GM12875 (cell line): ENCODE results near the gene NMBR.

Source experiments
- H3K4me3 ChIP-seq: one replicate; pipeline ENCODE4 v1.5.1; 2011; ENCODE audit warnings: low read depth, low read length, control low read depth
- TF ChIP-seq, protein P1 (sequence below): IDR thresholded peaks from 2 replicates; pipeline ENCODE4 v1.5.1; 2011; ENCODE audit warnings: low read depth, mild to moderate bottlenecking, control low read depth, inconsistent platforms, low read length, moderate library complexity, borderline replicate concordance; ENCODE audit not compliant: insufficient read depth

NMBR gene

DNA sequence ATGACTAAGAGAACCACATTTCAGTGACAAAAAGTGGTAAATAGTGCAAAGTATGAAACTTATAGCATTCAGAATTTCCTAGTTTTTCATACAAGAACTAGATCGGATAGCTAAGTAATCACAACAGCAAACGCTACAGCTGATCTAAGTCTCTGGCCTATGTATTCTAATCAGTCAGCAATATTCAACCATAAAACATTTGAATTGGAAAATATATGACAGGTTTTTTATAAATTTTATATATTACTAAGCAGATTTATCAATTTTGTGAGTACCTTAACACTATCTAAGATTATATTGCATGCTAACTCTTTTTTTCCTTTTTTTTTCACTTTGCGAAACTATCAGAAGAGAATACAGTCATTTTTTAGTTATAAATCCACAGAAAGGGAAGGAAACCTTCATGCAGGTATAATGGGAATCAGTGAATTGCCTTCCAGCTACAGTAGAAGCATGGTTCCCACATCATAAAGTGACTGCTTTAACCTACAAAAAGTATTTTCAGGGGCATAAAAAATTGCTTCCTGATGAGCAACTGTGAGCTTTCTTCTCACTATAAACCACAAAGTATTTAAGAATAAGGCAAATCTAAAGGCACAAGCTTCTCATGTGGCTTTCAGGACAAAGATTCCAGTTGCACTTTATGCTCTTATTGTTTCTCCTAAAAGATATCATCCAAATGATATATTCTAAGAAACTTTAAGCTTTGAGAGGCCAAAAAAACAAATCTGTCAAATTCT lies 88.2 kb downstream of the NMBR start:
- H3K4me3 ChIP-seq = no peak overlapping the region
- TF ChIP-seq, protein P1, sequence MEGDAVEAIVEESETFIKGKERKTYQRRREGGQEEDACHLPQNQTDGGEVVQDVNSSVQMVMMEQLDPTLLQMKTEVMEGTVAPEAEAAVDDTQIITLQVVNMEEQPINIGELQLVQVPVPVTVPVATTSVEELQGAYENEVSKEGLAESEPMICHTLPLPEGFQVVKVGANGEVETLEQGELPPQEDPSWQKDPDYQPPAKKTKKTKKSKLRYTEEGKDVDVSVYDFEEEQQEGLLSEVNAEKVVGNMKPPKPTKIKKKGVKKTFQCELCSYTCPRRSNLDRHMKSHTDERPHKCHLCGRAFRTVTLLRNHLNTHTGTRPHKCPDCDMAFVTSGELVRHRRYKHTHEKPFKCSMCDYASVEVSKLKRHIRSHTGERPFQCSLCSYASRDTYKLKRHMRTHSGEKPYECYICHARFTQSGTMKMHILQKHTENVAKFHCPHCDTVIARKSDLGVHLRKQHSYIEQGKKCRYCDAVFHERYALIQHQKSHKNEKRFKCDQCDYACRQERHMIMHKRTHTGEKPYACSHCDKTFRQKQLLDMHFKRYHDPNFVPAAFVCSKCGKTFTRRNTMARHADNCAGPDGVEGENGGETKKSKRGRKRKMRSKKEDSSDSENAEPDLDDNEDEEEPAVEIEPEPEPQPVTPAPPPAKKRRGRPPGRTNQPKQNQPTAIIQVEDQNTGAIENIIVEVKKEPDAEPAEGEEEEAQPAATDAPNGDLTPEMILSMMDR = no peak

DNA sequence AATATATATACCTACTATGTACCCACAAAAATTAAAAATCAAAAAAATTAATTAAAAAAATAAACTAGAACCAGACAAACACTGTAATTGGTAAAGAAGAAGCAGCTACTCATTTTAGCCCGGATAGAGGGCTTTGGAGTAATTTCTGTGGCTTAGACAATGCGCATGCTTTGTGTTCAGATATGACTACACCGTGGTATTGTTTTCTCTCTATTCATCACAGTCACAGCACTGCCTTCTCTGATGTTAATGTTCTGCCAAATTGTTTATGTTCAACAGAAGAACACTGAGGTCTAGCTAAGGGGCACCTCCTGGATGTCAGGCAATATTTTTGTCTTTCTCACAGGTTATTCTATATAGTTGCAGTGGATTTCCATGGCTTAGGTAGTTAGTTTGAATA lies 91.7 kb downstream of the NMBR start:
- TF ChIP-seq, protein P1 = no peak
- H3K4me3 ChIP-seq = no peak overlapping the region

GRCh38 chr6:142051404-142051803 lies 95.5 kb downstream of the NMBR start:
- H3K4me3 ChIP-seq = no peak overlapping the region
- TF ChIP-seq, protein P1 = no peak

GRCh38 chr6:142048593-142048980 lies 98.3 kb downstream of the NMBR start:
- no peak overlapping the region for H3K4me3 ChIP-seq
- TF ChIP-seq, protein P1 = no peak

DNA sequence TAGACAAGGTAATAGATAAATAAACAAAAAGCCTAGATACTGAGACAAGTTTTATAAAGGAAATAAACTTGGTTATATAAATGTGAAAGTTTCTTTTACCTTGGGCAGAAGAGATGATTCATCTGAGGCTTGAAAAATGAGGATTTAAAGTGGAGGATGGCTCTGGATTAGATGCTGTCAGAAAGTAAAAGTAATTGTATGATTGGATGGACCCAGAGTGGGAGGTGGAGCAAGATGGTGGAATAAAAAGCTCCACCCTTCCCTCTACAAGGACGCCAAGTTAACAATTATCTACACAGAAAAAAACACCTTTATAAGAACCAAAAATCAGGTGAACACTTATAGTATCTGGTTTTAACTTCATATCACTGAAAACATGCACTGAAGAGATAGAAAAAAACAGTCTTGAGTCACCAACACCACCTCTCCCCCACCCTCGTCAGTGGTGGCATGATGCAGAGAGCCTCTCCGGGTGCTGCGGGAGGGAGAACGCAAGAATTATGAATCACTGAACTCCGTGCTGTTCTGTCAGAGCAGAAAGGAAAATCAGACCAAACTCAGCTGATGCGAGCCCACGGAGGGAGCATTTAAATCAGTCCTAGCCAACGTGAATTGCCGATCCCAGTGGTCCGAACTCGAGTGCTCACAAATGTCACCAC lies 98.9 kb downstream of the NMBR start:
- no peak overlapping the region for H3K4me3 ChIP-seq
- TF ChIP-seq, protein P1 = no peak

DNA sequence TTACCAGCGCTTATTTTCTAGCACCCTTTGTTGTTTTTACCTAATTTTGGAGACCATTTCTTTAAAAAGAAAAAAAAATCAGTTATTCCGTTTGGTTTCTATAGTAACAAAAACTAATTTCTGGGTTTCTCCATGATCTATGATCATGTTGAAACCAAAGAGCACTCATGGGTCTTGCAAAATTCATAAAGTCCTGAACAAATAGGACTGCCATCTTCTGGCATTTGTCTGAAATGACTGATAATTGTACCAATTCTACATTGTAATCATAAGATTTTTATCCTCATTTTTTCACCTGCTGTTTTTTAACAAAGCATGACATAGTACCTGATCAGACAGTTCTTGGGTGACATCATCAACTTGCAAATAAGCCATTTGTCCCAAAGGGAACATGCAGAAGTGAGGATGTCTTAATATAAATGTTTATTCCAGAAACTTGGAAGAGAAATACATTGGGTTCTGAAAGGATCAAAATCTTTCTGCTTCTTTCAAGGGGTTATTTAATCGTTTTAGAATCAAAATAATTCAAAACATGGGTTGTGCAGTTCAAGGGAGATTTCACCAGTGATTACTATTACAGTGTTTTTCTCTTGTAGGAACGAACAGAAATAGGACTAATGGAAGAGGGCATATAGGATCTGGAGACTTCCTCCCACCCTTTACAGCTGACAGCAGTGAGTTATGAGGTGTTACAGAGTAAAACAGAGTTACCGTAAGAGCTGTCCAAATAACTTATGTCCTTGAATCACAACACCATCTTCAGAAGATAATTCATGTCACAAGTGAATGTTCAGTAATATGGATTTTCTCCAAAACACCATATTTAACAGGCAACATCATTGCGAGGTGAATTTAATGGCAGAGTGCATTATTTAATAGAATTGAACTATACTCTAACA lies 101.3 kb downstream of the NMBR start:
- H3K4me3 ChIP-seq = no peak overlapping the region
- TF ChIP-seq, protein P1 = no peak
